Measurements from ENCODE around the gene DUSP8.
"Not testable (repeated sequence)": the region's sequence is repeated elsewhere in the genome, so short reads cannot be mapped to it uniquely, and the experiment has no call there.

DUSP8 gene

GRCh38 chr11:1589191-1589963 lies 17.3 kb upstream of the DUSP8 start:
- not testable (repeated sequence) for FAIRE-seq

- no peak for FAIRE-seq
These were observed 14.6 kb upstream of the DUSP8 start for GRCh38 chr11:1586699-1587098.

GRCh38 chr11:1584661-1585370 lies 12.7 kb upstream of the DUSP8 start, which contains the start of gene KRTAP5-1:
Gene KRTAP5-1, minus strand, starts transcription at chr11:1585283. Its CDS starts 34 bp downstream, at chr11:1585249.
- FAIRE-seq, result not testable (repeated sequence)

GRCh38 chr11:1582909-1583308 lies 10.8 kb upstream of the DUSP8 start:
- FAIRE-seq, result not testable (repeated sequence)

GRCh38 chr11:1581976-1582375 lies 9.9 kb upstream of the DUSP8 start:
- FAIRE-seq, result no peak

- no peak for FAIRE-seq
These were observed 4.8 kb upstream of the DUSP8 start for GRCh38 chr11:1576825-1577224.

- not testable (repeated sequence) for FAIRE-seq
These were observed 3.7 kb upstream of the DUSP8 start for GRCh38 chr11:1575756-1576155.

GRCh38 chr11:1574933-1575242 lies 2.8 kb upstream of the DUSP8 start:
- no peak for FAIRE-seq

GRCh38 chr11:1574238-1574932 lies 2.3 kb upstream of the DUSP8 start:
- no peak for FAIRE-seq

- no peak for FAIRE-seq
These were observed 1.8 kb upstream of the DUSP8 start for GRCh38 chr11:1573903-1574237.

- FAIRE-seq, result no peak
These were observed 1.2 kb upstream of the DUSP8 start for GRCh38 chr11:1573077-1573902.

GRCh38 chr11:1571760-1572196 lies 293 bp downstream of the DUSP8 start:
- FAIRE-seq, result no peak

GRCh38 chr11:1570896-1571759 lies 943 bp downstream of the DUSP8 start:
- no peak for FAIRE-seq

GRCh38 chr11:1570531-1570895 lies 1.6 kb downstream of the DUSP8 start:
- FAIRE-seq, result no peak

GRCh38 chr11:1570001-1570453 lies 2.0 kb downstream of the DUSP8 start:
- FAIRE-seq, result no peak

- no peak for FAIRE-seq
These were observed 2.8 kb downstream of the DUSP8 start for GRCh38 chr11:1569251-1569780.

- FAIRE-seq, result no peak
These were observed 3.6 kb downstream of the DUSP8 start for GRCh38 chr11:1568441-1568911.

GRCh38 chr11:1567721-1568100 lies 4.4 kb downstream of the DUSP8 start:
- FAIRE-seq, result no peak

GRCh38 chr11:1567052-1567720 lies 4.9 kb downstream of the DUSP8 start:
- no peak for FAIRE-seq

- FAIRE-seq, result no peak
These were observed 5.6 kb downstream of the DUSP8 start for GRCh38 chr11:1566381-1567051.
